DMS79 treated with DMSO at 0.1 percent for 48 hours (cell line): ENCODE data around the gene LRRC4C.
"Not testable (repeated sequence)": the region's sequence is repeated elsewhere in the genome, so short reads cannot be mapped to it uniquely, and the experiment has no call there.

Experiments
- DNase-seq: peaks from one replicate; lab custom pipeline; 2025; lab: John Stamatoyannopoulos, UW

LRRC4C gene

GRCh38 chr11:41018224-41018623 lies 441.2 kb downstream of the LRRC4C start:
- no peak for DNase-seq

- no peak for DNase-seq
Measured at GRCh38 chr11:41010361-41011050, 448.9 kb downstream of the LRRC4C start.

GRCh38 chr11:41005986-41006385 lies 453.5 kb downstream of the LRRC4C start:
- DNase-seq: no peak

GRCh38 chr11:41003339-41004282 lies 455.8 kb downstream of the LRRC4C start:
- no peak for DNase-seq

- DNase-seq: no peak
Measured at GRCh38 chr11:40998920-40999319, 460.5 kb downstream of the LRRC4C start.

- no peak for DNase-seq
Measured at GRCh38 chr11:40987776-40988435, 471.5 kb downstream of the LRRC4C start.

GRCh38 chr11:40986320-40986719 lies 473.1 kb downstream of the LRRC4C start:
- no peak for DNase-seq

GRCh38 chr11:40975076-40975475 lies 484.4 kb downstream of the LRRC4C start:
- no peak for DNase-seq

- DNase-seq: no peak
Measured at GRCh38 chr11:40974186-40974795, 485.2 kb downstream of the LRRC4C start.

- DNase-seq: no peak
Measured at GRCh38 chr11:40958707-40959106, 500.7 kb downstream of the LRRC4C start.

GRCh38 chr11:40952479-40952878 lies 507.0 kb downstream of the LRRC4C start:
- no peak for DNase-seq

- no peak for DNase-seq
Measured at GRCh38 chr11:40938002-40938401, 521.5 kb downstream of the LRRC4C start.

- no peak for DNase-seq
Measured at GRCh38 chr11:40924915-40925314, 534.5 kb downstream of the LRRC4C start.

- DNase-seq: no peak
Measured at GRCh38 chr11:40921246-40921645, 538.2 kb downstream of the LRRC4C start.

GRCh38 chr11:40910774-40911173 lies 548.7 kb downstream of the LRRC4C start:
- DNase-seq: not testable (repeated sequence)

GRCh38 chr11:40894501-40894900 lies 565.0 kb downstream of the LRRC4C start:
- no peak for DNase-seq

- no peak for DNase-seq
Measured at GRCh38 chr11:40885250-40885954, 574.0 kb downstream of the LRRC4C start.

GRCh38 chr11:40882301-40882700 lies 577.2 kb downstream of the LRRC4C start:
- no peak for DNase-seq

GRCh38 chr11:40879911-40880310 lies 579.5 kb downstream of the LRRC4C start:
- no peak for DNase-seq

GRCh38 chr11:40877981-40878380 lies 581.5 kb downstream of the LRRC4C start:
- DNase-seq: no peak

GRCh38 chr11:40877256-40877655 lies 582.2 kb downstream of the LRRC4C start:
- DNase-seq: no peak
